Nephron progenitor cell (in vitro differentiated cells): ENCODE results near the gene CASP2.

Experiments used
- DNase-seq: peaks from one replicate; pipeline ENCODE4 v3.0.0; 2021
- H3K27ac Mint-ChIP-seq: 2 replicates; pipeline ENCODE4 v1.8.0; 2021; ENCODE audit warnings: mild to moderate bottlenecking, moderate library complexity, mixed read lengths
- H3K27me3 Mint-ChIP-seq: 2 replicates; pipeline ENCODE4 v1.8.0; 2021; ENCODE audit warnings: mild to moderate bottlenecking, low read depth, mixed read lengths; ENCODE audit not compliant: poor library complexity
- H3K36me3 Mint-ChIP-seq: 2 replicates; pipeline ENCODE4 v1.8.0; 2021; ENCODE audit warnings: low read depth, mixed read lengths
- H3K4me1 Mint-ChIP-seq: 2 replicates; pipeline ENCODE4 v1.8.0; 2021; ENCODE audit warnings: mixed read lengths
- H3K4me3 Mint-ChIP-seq: 2 replicates; pipeline ENCODE4 v1.8.0; 2021; ENCODE audit warnings: mild to moderate bottlenecking, moderate library complexity, mixed read lengths
- H3K9me3 Mint-ChIP-seq: 2 replicates; pipeline ENCODE4 v1.8.0; 2021; ENCODE audit warnings: mild to moderate bottlenecking, moderate library complexity, mixed read lengths
- TF ChIP-seq, protein P1 (sequence below): fragments of 200-600 bp; sonication (generic); IDR thresholded peaks from 2 replicates; pipeline ENCODE4 v1.5.0; 2021; ENCODE audit warnings: antibody characterized with exemption

Gene CASP2

DNA sequence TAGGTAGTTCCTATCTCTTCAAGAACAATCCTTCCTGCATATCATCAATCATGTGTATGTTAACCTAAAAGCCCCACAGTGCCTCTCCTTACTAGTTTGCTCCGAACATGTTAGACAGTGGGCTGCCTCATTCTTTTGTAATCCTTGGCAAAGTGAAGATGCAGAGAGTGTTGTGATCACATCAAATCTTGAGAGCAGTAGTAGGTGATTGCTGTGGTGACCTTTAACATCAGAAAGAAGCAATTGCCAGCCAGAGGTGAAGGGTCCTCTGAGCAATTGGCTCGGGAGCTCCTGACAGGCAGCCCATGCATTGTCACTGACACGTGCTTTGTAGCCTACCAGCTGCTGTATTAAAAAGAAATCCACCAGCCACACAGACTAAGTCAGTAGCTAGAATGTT lies 44.5 kb upstream of the CASP2 start:
- TF ChIP-seq, protein P1, sequence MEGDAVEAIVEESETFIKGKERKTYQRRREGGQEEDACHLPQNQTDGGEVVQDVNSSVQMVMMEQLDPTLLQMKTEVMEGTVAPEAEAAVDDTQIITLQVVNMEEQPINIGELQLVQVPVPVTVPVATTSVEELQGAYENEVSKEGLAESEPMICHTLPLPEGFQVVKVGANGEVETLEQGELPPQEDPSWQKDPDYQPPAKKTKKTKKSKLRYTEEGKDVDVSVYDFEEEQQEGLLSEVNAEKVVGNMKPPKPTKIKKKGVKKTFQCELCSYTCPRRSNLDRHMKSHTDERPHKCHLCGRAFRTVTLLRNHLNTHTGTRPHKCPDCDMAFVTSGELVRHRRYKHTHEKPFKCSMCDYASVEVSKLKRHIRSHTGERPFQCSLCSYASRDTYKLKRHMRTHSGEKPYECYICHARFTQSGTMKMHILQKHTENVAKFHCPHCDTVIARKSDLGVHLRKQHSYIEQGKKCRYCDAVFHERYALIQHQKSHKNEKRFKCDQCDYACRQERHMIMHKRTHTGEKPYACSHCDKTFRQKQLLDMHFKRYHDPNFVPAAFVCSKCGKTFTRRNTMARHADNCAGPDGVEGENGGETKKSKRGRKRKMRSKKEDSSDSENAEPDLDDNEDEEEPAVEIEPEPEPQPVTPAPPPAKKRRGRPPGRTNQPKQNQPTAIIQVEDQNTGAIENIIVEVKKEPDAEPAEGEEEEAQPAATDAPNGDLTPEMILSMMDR, result no peak

DNA sequence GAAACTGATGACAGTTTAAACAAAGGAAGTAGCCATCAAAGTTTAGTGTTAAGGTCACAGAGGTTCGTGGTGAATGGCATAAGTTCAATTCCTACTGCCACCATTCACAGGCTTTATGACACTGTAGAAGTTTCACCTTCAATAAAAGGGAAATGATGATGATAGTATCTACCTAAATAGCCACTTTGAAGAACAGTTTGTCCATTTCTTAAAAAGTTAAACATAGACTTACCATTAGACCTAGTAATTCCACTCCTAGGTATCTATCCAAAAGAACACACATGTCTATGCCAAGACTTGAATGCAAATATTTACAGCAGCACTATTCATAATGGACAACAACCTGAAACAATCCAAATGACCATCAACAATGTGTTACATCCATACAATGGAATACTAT lies 43.8 kb upstream of the CASP2 start:
- Mint-ChIP-seq H3K36me3 (no peaks in the 10 kb centered on the region), H3K4me1 (peaks cover 41% of the 10 kb centered on the region), H3K27me3 (peaks cover 33% of the 10 kb centered on the region), H3K9me3 (peaks cover 4% of the 10 kb centered on the region), H3K4me3 (no peak overlapping the region), H3K27ac (no peak overlapping the region)
- DNase-seq, result no peak
- TF ChIP-seq, protein P1, result no peak

More for the DNA sequence above, 44.5 kb upstream of the CASP2 start:
- no peaks in the 10 kb centered on the region for H3K36me3 Mint-ChIP-seq
- H3K27ac Mint-ChIP-seq, result no peak overlapping the region
- peaks cover 35% of the 10 kb centered on the region for H3K27me3 Mint-ChIP-seq
- H3K9me3 Mint-ChIP-seq, result peaks cover 4% of the 10 kb centered on the region
- no peak for DNase-seq
- H3K4me3 Mint-ChIP-seq, result no peak overlapping the region
- peaks cover 41% of the 10 kb centered on the region for H3K4me1 Mint-ChIP-seq

DNA sequence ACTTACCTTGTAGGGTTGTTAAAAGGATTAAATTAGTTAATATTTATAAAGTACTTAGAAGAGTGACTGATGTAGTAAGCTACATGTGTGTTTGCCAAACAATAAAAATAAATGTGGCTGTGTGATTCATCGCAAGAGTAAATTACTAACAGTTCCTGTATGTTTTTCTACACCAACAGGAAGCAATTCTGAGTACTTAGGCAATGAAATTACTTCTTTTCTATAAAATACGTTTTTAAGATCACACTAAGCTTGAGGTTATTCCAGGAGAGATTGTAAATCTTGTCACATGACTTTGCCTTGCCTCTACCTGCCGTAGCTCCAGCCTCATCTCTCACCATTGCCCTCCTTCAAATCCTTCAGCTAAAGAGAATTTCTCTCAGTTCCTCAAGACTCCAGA lies 43.0 kb upstream of the CASP2 start:
- no peak for DNase-seq
- TF ChIP-seq, protein P1, result no peak
- Mint-ChIP-seq H3K36me3 (no peaks in the 10 kb centered on the region), H3K9me3 (peaks cover 4% of the 10 kb centered on the region), H3K27me3 (peaks cover 35% of the 10 kb centered on the region), H3K4me3 (no peak overlapping the region), H3K27ac (no peak overlapping the region), H3K4me1 (peaks cover 41% of the 10 kb centered on the region)

DNA sequence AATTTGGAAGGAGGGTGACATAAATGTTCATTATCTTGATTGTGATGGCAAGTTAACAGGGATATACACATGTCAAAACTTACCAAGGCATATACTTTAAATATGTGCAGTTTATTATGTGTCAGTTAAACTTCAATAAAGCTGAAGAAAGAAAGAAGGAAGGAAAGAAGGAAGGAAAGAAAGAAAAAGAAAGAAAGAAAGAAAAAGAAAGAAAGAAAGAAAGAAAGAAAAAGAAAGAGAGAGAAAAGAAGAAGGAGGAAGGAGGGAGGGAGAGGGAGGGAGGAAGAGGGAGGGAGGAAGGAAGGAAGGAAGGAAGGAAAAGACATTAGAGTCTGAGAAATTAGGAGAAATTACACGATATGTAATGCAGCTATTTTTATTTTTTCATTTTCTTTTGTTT lies 40.8 kb upstream of the CASP2 start:
- Mint-ChIP-seq H3K4me3 (no peak overlapping the region), H3K9me3 (peaks cover 7% of the 10 kb centered on the region), H3K36me3 (no peaks in the 10 kb centered on the region), H3K27ac (peak overlapping the region; percentile 33), H3K4me1 (peaks cover 22% of the 10 kb centered on the region), H3K27me3 (peaks cover 28% of the 10 kb centered on the region)
- TF ChIP-seq, protein P1, result no peak
- no peak for DNase-seq

DNA sequence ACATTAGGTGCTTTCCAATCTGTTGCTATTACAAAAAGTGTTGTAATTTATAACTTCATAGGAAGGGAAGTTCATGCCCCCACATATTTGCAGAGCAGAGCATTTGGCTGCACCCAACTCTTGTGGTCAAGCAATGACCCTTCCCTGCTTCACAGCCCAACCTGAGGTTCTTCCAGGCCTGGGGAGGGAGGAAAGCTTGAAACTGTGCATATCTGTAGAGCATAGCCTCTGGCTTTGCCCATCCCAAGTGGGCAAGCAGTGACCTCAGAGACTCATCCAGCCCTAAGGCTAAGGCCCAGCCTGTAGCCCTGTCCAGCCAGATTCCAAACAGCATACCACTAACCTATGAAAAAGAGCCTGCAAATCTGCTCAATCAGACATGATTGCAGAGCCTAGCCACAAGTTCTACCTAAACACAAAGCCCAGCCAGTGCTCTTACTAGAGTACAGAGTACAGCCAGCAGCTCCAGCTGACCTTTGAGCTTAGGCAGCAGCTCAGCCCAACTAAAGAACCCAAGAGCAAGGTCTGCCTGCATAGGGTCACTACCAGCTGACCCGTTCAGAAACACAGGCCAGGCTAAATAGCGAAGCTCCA lies 39.3 kb upstream of the CASP2 start:
- H3K4me3 Mint-ChIP-seq, result no peak overlapping the region
- TF ChIP-seq, protein P1, result no peak
- DNase-seq, result no peak
- peaks cover 6% of the 10 kb centered on the region for H3K36me3 Mint-ChIP-seq
- peaks cover 8% of the 10 kb centered on the region for H3K4me1 Mint-ChIP-seq
- H3K9me3 Mint-ChIP-seq, result peaks cover 19% of the 10 kb centered on the region
- H3K27ac Mint-ChIP-seq, result no peak overlapping the region
- peaks cover 28% of the 10 kb centered on the region for H3K27me3 Mint-ChIP-seq

DNA sequence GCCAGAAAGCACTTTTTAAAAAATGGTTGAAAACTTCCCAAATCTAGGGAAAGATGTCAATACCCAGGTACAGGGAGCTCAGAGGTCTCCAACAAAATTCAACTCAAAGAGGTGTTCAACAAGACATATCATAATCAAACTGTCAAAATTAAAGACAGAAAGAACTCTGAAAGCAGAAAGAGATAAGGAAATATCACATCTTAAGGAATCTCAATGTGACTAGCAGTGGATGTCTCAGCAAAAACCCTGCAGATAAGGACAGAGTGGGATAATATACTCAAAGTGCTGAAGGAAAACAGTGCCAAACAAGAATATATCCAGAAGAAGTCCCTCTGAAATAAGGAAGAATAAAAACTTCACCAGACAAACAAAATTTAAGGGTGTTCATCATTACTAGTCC lies 38.0 kb upstream of the CASP2 start:
- Mint-ChIP-seq H3K27me3 (peaks cover 32% of the 10 kb centered on the region), H3K27ac (no peak overlapping the region), H3K4me3 (no peak overlapping the region), H3K9me3 (peaks cover 25% of the 10 kb centered on the region), H3K36me3 (peaks cover 7% of the 10 kb centered on the region), H3K4me1 (no peaks in the 10 kb centered on the region)
- TF ChIP-seq, protein P1, result no peak
- no peak for DNase-seq
